H9 (cell line): ENCODE measurements around the gene PTPRN2. TPM values are rescaled to one million over a fixed set of nuclear protein-coding genes. Genes with fewer than 3 reads are reported as not detected.

Experiments used
- DNase-seq: peaks from one replicate; pipeline ENCODE4 v3.0.0-alpha.2; 2017
- H2AFZ ChIP-seq: one replicate; pipeline ENCODE4 v1.6.1; 2013; ENCODE audit warnings: mild to moderate bottlenecking, low read length, control low read depth, moderate library complexity
- H2AK5ac ChIP-seq: 2 replicates; pipeline ENCODE4 v1.6.1; 2013; ENCODE audit warnings: low read length, control low read depth, mixed read lengths; ENCODE audit not compliant: insufficient read length
- H2BK120ac ChIP-seq: one replicate; pipeline ENCODE4 v1.6.1; 2013; ENCODE audit warnings: low read depth, mild to moderate bottlenecking, low read length, control low read depth, inconsistent platforms; ENCODE audit not compliant: poor library complexity, severe bottlenecking
- H2BK12ac ChIP-seq: 2 replicates; pipeline ENCODE4 v1.6.1; 2013; ENCODE audit warnings: low read length, control low read depth, mixed read lengths, low read depth; ENCODE audit not compliant: insufficient read length
- H2BK15ac ChIP-seq: 2 replicates; pipeline ENCODE4 v1.6.1; 2013; ENCODE audit warnings: low read depth, low read length, control low read depth
- H2BK20ac ChIP-seq: one replicate; pipeline ENCODE4 v1.6.1; 2013; ENCODE audit warnings: low read depth, mild to moderate bottlenecking, low read length, control low read depth, inconsistent platforms; ENCODE audit not compliant: poor library complexity, severe bottlenecking
- H2BK5ac ChIP-seq: 2 replicates; pipeline ENCODE4 v1.6.1; 2013; ENCODE audit warnings: low read length, control low read depth, mixed read lengths; ENCODE audit not compliant: insufficient read length
- H3K14ac ChIP-seq: 2 replicates; pipeline ENCODE4 v1.6.1; 2013; ENCODE audit warnings: low read length, control low read depth; ENCODE audit not compliant: insufficient read depth
- H3K18ac ChIP-seq: 2 replicates; pipeline ENCODE4 v1.6.1; 2013; ENCODE audit warnings: low read depth, mild to moderate bottlenecking, mixed read lengths, low read length, control low read depth; ENCODE audit not compliant: insufficient read length
- H3K23ac ChIP-seq: 2 replicates; pipeline ENCODE4 v1.6.1; 2013; ENCODE audit warnings: low read length, control low read depth, mixed read lengths, low read depth; ENCODE audit not compliant: insufficient read length
- H3K23me2 ChIP-seq: 2 replicates; pipeline ENCODE4 v1.6.1; 2013; ENCODE audit warnings: low read depth, mild to moderate bottlenecking, mixed read lengths, low read length, control low read depth; ENCODE audit not compliant: insufficient read length, poor library complexity, severe bottlenecking
- H3K27ac ChIP-seq: 2 replicates; pipeline ENCODE4 v1.5.1; 2013; ENCODE audit warnings: low read length, control low read depth, mixed read lengths, low read depth; ENCODE audit not compliant: insufficient read length
- H3K27me3 ChIP-seq: 2 replicates; pipeline ENCODE4 v1.6.1; 2013; ENCODE audit warnings: low read length, control low read depth, inconsistent platforms; ENCODE audit not compliant: insufficient read depth
- H3K4ac ChIP-seq: 2 replicates; pipeline ENCODE4 v1.6.1; 2013; ENCODE audit warnings: low read depth, mild to moderate bottlenecking, control low read depth, inconsistent platforms, low read length, moderate library complexity
- H3K4me1 ChIP-seq: 2 replicates; pipeline ENCODE4 v1.6.1; 2013; ENCODE audit warnings: low read length, control low read depth, inconsistent platforms; ENCODE audit not compliant: insufficient read depth
- H3K4me2 ChIP-seq: 2 replicates; pipeline ENCODE4 v1.6.1; 2013; ENCODE audit warnings: low read length, control low read depth, mixed read lengths; ENCODE audit not compliant: insufficient read length, insufficient read depth
- H3K56ac ChIP-seq: 2 replicates; pipeline ENCODE4 v1.6.1; 2013; ENCODE audit warnings: low read depth, mild to moderate bottlenecking, mixed read lengths, low read length, control low read depth; ENCODE audit not compliant: insufficient read length
- H3K79me1 ChIP-seq: 2 replicates; pipeline ENCODE4 v1.6.1; 2013; ENCODE audit warnings: low read depth, mild to moderate bottlenecking, moderate library complexity, low read length, control low read depth, inconsistent platforms; ENCODE audit not compliant: insufficient read depth, poor library complexity, severe bottlenecking
- H3K79me2 ChIP-seq: 2 replicates; pipeline ENCODE4 v1.6.1; 2013; ENCODE audit warnings: low read length, control low read depth, inconsistent platforms; ENCODE audit not compliant: insufficient read depth
- H3K9ac ChIP-seq: 2 replicates; pipeline ENCODE4 v1.6.1; 2013; ENCODE audit warnings: low read length, control low read depth, mixed read lengths; ENCODE audit not compliant: insufficient read length; ENCODE audit errors: extremely low read depth
- H3K9me3 ChIP-seq: one replicate; pipeline ENCODE4 v1.6.1; 2013; ENCODE audit warnings: low read depth, low read length, inconsistent platforms; ENCODE audit not compliant: control insufficient read depth
- H3T11ph ChIP-seq: one replicate; pipeline ENCODE4 v1.6.1; 2013; ENCODE audit warnings: mild to moderate bottlenecking, low read length, control low read depth, inconsistent platforms
- H4K20me1 ChIP-seq: one replicate; pipeline ENCODE4 v1.6.1; 2013; ENCODE audit not compliant: control insufficient read depth, insufficient read length, insufficient read depth
- H4K5ac ChIP-seq: 2 replicates; pipeline ENCODE4 v1.6.1; 2013; ENCODE audit warnings: low read depth, mild to moderate bottlenecking, mixed read lengths, low read length, control low read depth; ENCODE audit not compliant: insufficient read length
- H4K8ac ChIP-seq: replicated peaks from 2 replicates; pipeline ENCODE4 v1.6.1; 2013; ENCODE audit warnings: low read length, control low read depth, mixed read lengths, low read depth; ENCODE audit not compliant: insufficient read length
- H4K91ac ChIP-seq: 2 replicates; pipeline ENCODE4 v1.6.1; 2013; ENCODE audit warnings: low read depth, mild to moderate bottlenecking, moderate library complexity, mixed read lengths, low read length, control low read depth; ENCODE audit not compliant: insufficient read length
- H3K27ac Mint-ChIP-seq, 3 experiments: 2 replicates in 2 of 3; 3 replicates in 1 of 3; pipeline ENCODE4 v1.8.0; 2020 to 2021; ENCODE audit warnings: mixed read lengths in 3 of 3, mild to moderate bottlenecking in 1 of 3, moderate library complexity in 1 of 3
- H3K27me3 Mint-ChIP-seq: 2 replicates; pipeline ENCODE4 v1.8.0; 2021; ENCODE audit warnings: low read depth, mild to moderate bottlenecking, moderate library complexity, mixed read lengths
- H3K36me3 Mint-ChIP-seq, 3 experiments: 2 replicates in 2 of 3; 3 replicates in 1 of 3; pipeline ENCODE4 v1.8.0; 2020 to 2021; ENCODE audit warnings: low read depth in 3 of 3, mixed read lengths in 3 of 3; ENCODE audit not compliant: insufficient read depth in 1 of 3
- H3K4me1 Mint-ChIP-seq, 2 experiments: 2 replicates each; pipeline ENCODE4 v1.8.0; 2020; ENCODE audit warnings: mixed read lengths in 2 of 2
- H3K4me3 Mint-ChIP-seq, 2 experiments: 2 replicates in 1 of 2; 3 replicates in 1 of 2; pipeline ENCODE4 v1.8.0; 2020 to 2021; ENCODE audit warnings: mild to moderate bottlenecking in 2 of 2, mixed read lengths in 2 of 2, moderate library complexity in 1 of 2
- H3K9me3 Mint-ChIP-seq, 2 experiments: 2 replicates in 1 of 2; 3 replicates in 1 of 2; pipeline ENCODE4 v1.8.0; 2020; ENCODE audit warnings: mild to moderate bottlenecking in 2 of 2, mixed read lengths in 2 of 2, moderate library complexity in 1 of 2
- CTCF ChIP-seq: fragments of 200-600 bp; sonication (generic); conservative IDR thresholded peaks from 3 replicates; pipeline ENCODE4 v1.8.0; 2021; ENCODE audit warnings: antibody characterized with exemption, mild to moderate bottlenecking
- WGBS: extraction: QIAGEN DNeasy Blood & Tissue Kit; methylation state at CpG from one replicate; pipeline ENCODE4 v1.1.7; 2013; ENCODE audit warnings: missing lambda C conversion rate, low lambda C conversion rate, mixed read lengths; ENCODE audit not compliant: insufficient read length; ENCODE audit errors: extremely low coverage; 5-methylcytosine and 5-hydroxymethylcytosine counted together
- total RNA-seq: library from RNA; stranded (reverse); gene quantifications from 2 replicates; pipeline ENCODE4 v1.2.1, GENCODE V29; 2021

PTPRN2 gene
- total RNA-seq, 1 experiment from 2014 or later: 5.2 TPM

- Histone ChIP-seq H3K56ac (no peak overlapping the region), H3K4me2 (no peak overlapping the region), H2BK15ac (no peak overlapping the region), H4K8ac (no peak overlapping the region), H3K27ac (no peak overlapping the region), H3K27me3 (no peaks in the 10 kb centered on the region), H3K4me1 (no peaks in the 10 kb centered on the region), H4K5ac (no peak overlapping the region), H2BK20ac (no peak overlapping the region), H3K23me2 (no peaks in the 10 kb centered on the region), H2BK12ac (no peak overlapping the region), H4K91ac (no peak overlapping the region), H3K23ac (no peak overlapping the region), H3K14ac (no peak overlapping the region), H3K4ac (no peak overlapping the region), H3K79me2 (no peaks in the 10 kb centered on the region), H2AK5ac (no peak overlapping the region), H4K20me1 (no peaks in the 10 kb centered on the region), H3K9me3 (peaks cover 22% of the 10 kb centered on the region), H3K79me1 (no peaks in the 10 kb centered on the region), H3K9ac (no peak overlapping the region), H2BK5ac (no peak overlapping the region), H2BK120ac (no peak overlapping the region), H3K18ac (no peak overlapping the region), H3T11ph (no peak overlapping the region), H2AFZ (no peak overlapping the region)
- peaks cover 14 to 23% of the 10 kb centered on the region in 2 experiments for H3K9me3 Mint-ChIP-seq
- no peak for TF ChIP-seq CTCF
- WGBS: no CpG with 5 or more reads among the region's 28 CpGs
- H3K27me3 Mint-ChIP-seq: peaks cover 8% of the 10 kb centered on the region; the same call in 1 of the 2 replicates
- no peak overlapping the region for H3K27ac Mint-ChIP-seq
- DNase-seq: no peak
- peaks cover 12 to 23% (median 13%) of the 10 kb centered on the region in 3 experiments for H3K36me3 Mint-ChIP-seq
- H3K4me1 Mint-ChIP-seq: no peaks in the 10 kb centered on the region
- H3K4me3 Mint-ChIP-seq: no peak overlapping the region; a peak in 1 of 5 replicates
Observed at GRCh38 chr7:158061026-158061630, 526.5 kb downstream of the PTPRN2 start.
